ENCODE data around the gene EGF. TPM values are rescaled to one million over a fixed set of nuclear protein-coding genes. Genes with fewer than 3 reads are reported as not detected.
A peak's percentile ranks its signal among the peaks of the same experiment; 100 is the strongest.

Gene EGF
- polyA plus RNA-seq, 2 of the 4 experiments (the other 2 are of a cell fraction) = 0.59 to 0.98 TPM

GRCh38 chr4:109916027-109916409, 3.3 kb downstream of the EGF start (continued):
- TF ChIP-seq, protein P1, sequence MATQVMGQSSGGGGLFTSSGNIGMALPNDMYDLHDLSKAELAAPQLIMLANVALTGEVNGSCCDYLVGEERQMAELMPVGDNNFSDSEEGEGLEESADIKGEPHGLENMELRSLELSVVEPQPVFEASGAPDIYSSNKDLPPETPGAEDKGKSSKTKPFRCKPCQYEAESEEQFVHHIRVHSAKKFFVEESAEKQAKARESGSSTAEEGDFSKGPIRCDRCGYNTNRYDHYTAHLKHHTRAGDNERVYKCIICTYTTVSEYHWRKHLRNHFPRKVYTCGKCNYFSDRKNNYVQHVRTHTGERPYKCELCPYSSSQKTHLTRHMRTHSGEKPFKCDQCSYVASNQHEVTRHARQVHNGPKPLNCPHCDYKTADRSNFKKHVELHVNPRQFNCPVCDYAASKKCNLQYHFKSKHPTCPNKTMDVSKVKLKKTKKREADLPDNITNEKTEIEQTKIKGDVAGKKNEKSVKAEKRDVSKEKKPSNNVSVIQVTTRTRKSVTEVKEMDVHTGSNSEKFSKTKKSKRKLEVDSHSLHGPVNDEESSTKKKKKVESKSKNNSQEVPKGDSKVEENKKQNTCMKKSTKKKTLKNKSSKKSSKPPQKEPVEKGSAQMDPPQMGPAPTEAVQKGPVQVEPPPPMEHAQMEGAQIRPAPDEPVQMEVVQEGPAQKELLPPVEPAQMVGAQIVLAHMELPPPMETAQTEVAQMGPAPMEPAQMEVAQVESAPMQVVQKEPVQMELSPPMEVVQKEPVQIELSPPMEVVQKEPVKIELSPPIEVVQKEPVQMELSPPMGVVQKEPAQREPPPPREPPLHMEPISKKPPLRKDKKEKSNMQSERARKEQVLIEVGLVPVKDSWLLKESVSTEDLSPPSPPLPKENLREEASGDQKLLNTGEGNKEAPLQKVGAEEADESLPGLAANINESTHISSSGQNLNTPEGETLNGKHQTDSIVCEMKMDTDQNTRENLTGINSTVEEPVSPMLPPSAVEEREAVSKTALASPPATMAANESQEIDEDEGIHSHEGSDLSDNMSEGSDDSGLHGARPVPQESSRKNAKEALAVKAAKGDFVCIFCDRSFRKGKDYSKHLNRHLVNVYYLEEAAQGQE (IDR thresholded peaks at IDR 0.05) = no peak

GRCh38 chr4:109921384-109921808, 8.7 kb downstream of the EGF start:
- peak; percentile 96 to 99 for ATAC-seq
- WGBS (ENCODE audit: missing lambda C conversion rate) = 24% methylated on average over 1 of the region's 1 CpG
- no peak overlapping the region for H3K4me3 ChIP-seq
- TF ChIP-seq TFCP2L1 (CRISPR knock-in tag; IDR thresholded peaks at IDR 0.05) (no peak), CHD4 (IDR thresholded peaks at IDR 0.05; ENCODE audit: borderline replicate concordance) (no peak), HOXB5 (CRISPR knock-in tag; IDR thresholded peaks at IDR 0.05) (peak; percentile 83; the same call in 1 of the 2 replicates), HOXA7 (CRISPR knock-in tag; IDR thresholded peaks at IDR 0.05) (no peak), MAZ (IDR thresholded peaks at IDR 0.05; ENCODE audit: borderline replicate concordance, low read depth, low read length) (no peak), HOXB13 (CRISPR knock-in tag; IDR thresholded peaks at IDR 0.05; ENCODE audit: low read depth) (no peak), ZNF302 (CRISPR knock-in tag; IDR thresholded peaks at IDR 0.05) (no peak), SMC3 (IDR thresholded peaks at IDR 0.05) (no peak), CBX2 (IDR thresholded peaks at IDR 0.05; ENCODE audit: borderline replicate concordance, low read depth) (no peak), RCOR1 (IDR thresholded peaks at IDR 0.05; ENCODE audit: low read depth, low read length) (no peak), NPAS2 (CRISPR knock-in tag; IDR thresholded peaks at IDR 0.05; ENCODE audit: borderline replicate concordance) (no peak), JUNB (IDR thresholded peaks at IDR 0.05) (peak; percentile 35; the same call in 1 of the 2 replicates), FOSB (CRISPR knock-in tag; IDR thresholded peaks at IDR 0.05) (no peak), FOXS1 (CRISPR knock-in tag; IDR thresholded peaks at IDR 0.05) (no peak), TP53 (CRISPR knock-in tag; IDR thresholded peaks at IDR 0.05) (no peak), RARB (CRISPR knock-in tag; IDR thresholded peaks at IDR 0.05) (no peak), RAD21 (conservative IDR thresholded peaks at IDR 0.05 in 1 of 2, IDR thresholded peaks at IDR 0.05 in 1 of 2) (no peak), HEYL (CRISPR knock-in tag; IDR thresholded peaks at IDR 0.05) (no peak), CHD2 (IDR thresholded peaks at IDR 0.05; ENCODE audit: low read length, partially characterized antibody) (no peak), FOSL2 (IDR thresholded peaks at IDR 0.05) (0 out of 2 replicates have a peak, but pooled peaks have one; percentile 15), FOSL2 (CRISPR knock-in tag; IDR thresholded peaks at IDR 0.05) (peak; percentile 59; the same call in 1 of the 2 replicates)
- TF ChIP-seq, protein P1 (IDR thresholded peaks at IDR 0.05) = no peak
- TF ChIP-seq, protein P2, sequence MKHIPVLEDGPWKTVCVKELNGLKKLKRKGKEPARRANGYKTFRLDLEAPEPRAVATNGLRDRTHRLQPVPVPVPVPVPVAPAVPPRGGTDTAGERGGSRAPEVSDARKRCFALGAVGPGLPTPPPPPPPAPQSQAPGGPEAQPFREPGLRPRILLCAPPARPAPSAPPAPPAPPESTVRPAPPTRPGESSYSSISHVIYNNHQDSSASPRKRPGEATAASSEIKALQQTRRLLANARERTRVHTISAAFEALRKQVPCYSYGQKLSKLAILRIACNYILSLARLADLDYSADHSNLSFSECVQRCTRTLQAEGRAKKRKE (CRISPR knock-in tag; IDR thresholded peaks at IDR 0.05; ENCODE audit: low read depth) = no peak
- TF ChIP-seq, protein P3, sequence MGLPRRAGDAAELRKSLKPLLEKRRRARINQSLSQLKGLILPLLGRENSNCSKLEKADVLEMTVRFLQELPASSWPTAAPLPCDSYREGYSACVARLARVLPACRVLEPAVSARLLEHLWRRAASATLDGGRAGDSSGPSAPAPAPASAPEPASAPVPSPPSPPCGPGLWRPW (IDR thresholded peaks at IDR 0.05) = no peak
- no peak overlapping the region for H3K4me2 ChIP-seq
- FAIRE-seq = no peak
- ChIA-PET POLR2A (interaction anchor here (0.7 kb wide), 1 partner anchor 8 kb away, joined by 3 read pairs; no protein-coding TSS in a partner anchor), CTCF (interaction anchor here (0.7 to 1.4 kb wide), 3 partner anchors 21 to 1311 kb away, joined by 3 to 4 read pairs (median 3); no protein-coding TSS in a partner anchor)
- H3K9me3 ChIP-seq = no peaks in the 10 kb centered on the region
- peak; percentile 18 to 83 for DNase-seq (ENCODE audit: low read depth in 1 of 2, low spot score in 1 of 2)
- peaks cover 6% of the 10 kb centered on the region; the same call in 2 of the 3 replicates for H3K4me1 ChIP-seq
- no peak overlapping the region for H3K27ac ChIP-seq
